ENCODE data around the gene WDPCP. TPM values are rescaled to one million over a fixed set of nuclear protein-coding genes. Genes with fewer than 3 reads are reported as not detected.

The WDPCP gene
- total and polyA plus RNA-seq, 2 donors (not counting 1 experiment from before 2014, with no cell fraction given): 5.6 to 22.8 TPM

GRCh38 chr2:63424329-63425078 is 163.8 kb downstream of the WDPCP start:
- ChIA-PET POLR2A (no interaction called here), CTCF (interaction anchor here (0.7 to 3.3 kb wide), 7 partner anchors 9 to 1213 kb away, joined by 3 to 17 read pairs (median 3); no protein-coding TSS in a partner anchor)
- peaks cover 4% of the 10 kb centered on the region for H3K9me3 Mint-ChIP-seq (ENCODE audit: insufficient read depth)
- ATAC-seq (ENCODE audit: low read depth): no peak
- Histone ChIP-seq H3K79me2 (ENCODE audit: control insufficient read depth, insufficient read depth, low read length) (no peaks in the 10 kb centered on the region), H3K4me2 (replicated peaks; ENCODE audit: low read depth, low read length, poor library complexity, severe bottlenecking) (no peak overlapping the region), H4K20me1 (ENCODE audit: control insufficient read depth, insufficient read depth, low read length, poor library complexity, severe bottlenecking) (no peaks in the 10 kb centered on the region), H3K9ac (ENCODE audit: low read length) (no peak overlapping the region), H3K36me3 (replicated peaks in 1 of 2; ENCODE audit: control extremely low read depth in 1 of 2, control insufficient read depth in 1 of 2, extremely low read depth in 1 of 2, insufficient read depth in 2 of 2, low read length in 1 of 2) (no peaks in the 10 kb centered on the region), H2AFZ (ENCODE audit: insufficient read depth, low read depth, low read length, poor library complexity, severe bottlenecking) (no peak overlapping the region), H3K4me3 (ENCODE audit: control extremely low read depth in 1 of 5, extremely low read depth in 1 of 5, insufficient read depth in 1 of 5, low read depth in 2 of 5, low read length in 4 of 5) (no peak overlapping the region), H3K27me3 (replicated peaks in 1 of 4; ENCODE audit: control extremely low read depth in 1 of 4, control insufficient read depth in 3 of 4, insufficient read depth in 4 of 4, low read length in 3 of 4) (no peaks in the 10 kb centered on the region), H3K27ac (ENCODE audit: low read length in 2 of 2) (no peak overlapping the region), H3K9me3 (ENCODE audit: control extremely low read depth in 1 of 3, control insufficient read depth in 2 of 3, insufficient read depth in 1 of 3, low read length in 2 of 3) (peaks cover 0 to 10% (median 1%) of the 10 kb centered on the region in 3 donors), H3K4me1 (ENCODE audit: control insufficient read depth in 2 of 2, insufficient read depth in 2 of 2, low read length in 2 of 2) (no peaks in the 10 kb centered on the region)
- peak; percentile 46 for DNase-seq
- H3K27me3 Mint-ChIP-seq: no peaks in the 10 kb centered on the region
- intact Hi-C loops (cut with micrococcal nuclease): no loop called here
- no peak overlapping the region for H3K27ac Mint-ChIP-seq
- TF ChIP-seq EZH2 (IDR thresholded peaks at IDR 0.05; ENCODE audit: borderline replicate concordance, insufficient read depth, low read depth, low read length, poor library complexity, severe bottlenecking) (no peak), CTCF (IDR thresholded peaks at IDR 0.05) (peak; percentile 51)
- 86% methylated on average over 14 of the region's 15 CpGs for WGBS (ENCODE audit: insufficient coverage)
- no peaks in the 10 kb centered on the region for H3K4me1 Mint-ChIP-seq
- no peak overlapping the region for H3K4me3 Mint-ChIP-seq

DNA sequence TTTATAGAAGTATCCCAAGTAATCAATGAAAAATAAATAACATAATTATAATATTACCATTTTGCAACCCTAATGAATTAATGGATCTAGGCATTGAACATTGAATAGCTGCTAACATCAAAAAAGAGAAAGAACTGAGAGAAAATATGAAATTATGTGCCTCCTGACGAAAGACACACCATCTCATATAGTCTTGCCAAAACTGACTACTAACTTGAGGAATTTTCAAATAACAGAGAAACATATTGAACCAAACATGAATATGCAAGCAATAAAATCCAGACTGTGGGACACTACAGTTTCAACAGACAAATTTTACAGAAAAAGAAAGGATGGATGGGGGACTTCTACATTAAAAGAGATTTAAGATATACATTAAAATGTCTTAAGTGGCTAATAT is 165.7 kb downstream of the WDPCP start:
- Histone ChIP-seq H3K27ac (ENCODE audit: low read length in 2 of 2) (no peak overlapping the region), H3K4me1 (ENCODE audit: control insufficient read depth in 2 of 2, insufficient read depth in 2 of 2, low read length in 2 of 2) (no peaks in the 10 kb centered on the region), H3K4me3 (ENCODE audit: control extremely low read depth in 1 of 5, extremely low read depth in 1 of 5, insufficient read depth in 1 of 5, low read depth in 2 of 5, low read length in 4 of 5) (no peak overlapping the region), H3K27me3 (replicated peaks in 1 of 4; ENCODE audit: control extremely low read depth in 1 of 4, control insufficient read depth in 3 of 4, insufficient read depth in 4 of 4, low read length in 3 of 4) (no peaks in the 10 kb centered on the region), H3K79me2 (ENCODE audit: control insufficient read depth, insufficient read depth, low read length) (no peaks in the 10 kb centered on the region), H3K4me2 (replicated peaks; ENCODE audit: low read depth, low read length, poor library complexity, severe bottlenecking) (no peak overlapping the region), H3K9me3 (ENCODE audit: control extremely low read depth in 1 of 3, control insufficient read depth in 2 of 3, insufficient read depth in 1 of 3, low read length in 2 of 3) (peaks cover 0 to 10% (median 1%) of the 10 kb centered on the region in 3 donors), H4K20me1 (ENCODE audit: control insufficient read depth, insufficient read depth, low read length, poor library complexity, severe bottlenecking) (no peaks in the 10 kb centered on the region), H3K36me3 (replicated peaks in 1 of 2; ENCODE audit: control extremely low read depth in 1 of 2, control insufficient read depth in 1 of 2, extremely low read depth in 1 of 2, insufficient read depth in 2 of 2, low read length in 1 of 2) (peaks cover 0 to 3% of the 10 kb centered on the region in 2 experiments), H2AFZ (ENCODE audit: insufficient read depth, low read depth, low read length, poor library complexity, severe bottlenecking) (no peak overlapping the region), H3K9ac (ENCODE audit: low read length) (no peak overlapping the region)
- no peak for TF ChIP-seq CTCF (IDR thresholded peaks at IDR 0.05)
- WGBS (ENCODE audit: insufficient coverage): no CpG with 5 or more reads among the region's 1 CpG
- Mint-ChIP-seq H3K4me3 (no peak overlapping the region), H3K4me1 (no peaks in the 10 kb centered on the region), H3K27ac (no peak overlapping the region), H3K27me3 (no peaks in the 10 kb centered on the region), H3K9me3 (ENCODE audit: insufficient read depth) (peaks cover under 1% of the 10 kb centered on the region)
- no peak for DNase-seq
- POLR2A ChIA-PET: no interaction called here
- no peak for ATAC-seq (ENCODE audit: low read depth)
- CTCF ChIA-PET: interaction anchor here (3.3 kb wide), 1 partner anchor 965 kb away, joined by 17 read pairs; no protein-coding TSS in a partner anchor
- intact Hi-C loops (cut with micrococcal nuclease): no loop called here

Measured in B cell (primary cell).